ENCODE measurements around the gene RANBP3.

Gene RANBP3

GRCh38 chr19:5953030-5953589 lies 24.8 kb downstream of the RANBP3 start:
- H3K18ac ChIP-seq (ENCODE audit: low read length), result no peak overlapping the region
- no peaks in the 10 kb centered on the region for H3K79me2 ChIP-seq (ENCODE audit: control insufficient read depth, insufficient read depth, low read length, poor library complexity)
- H2AK5ac ChIP-seq (ENCODE audit: low read length), result no peak overlapping the region
- peaks cover 9 to 22% of the 10 kb centered on the region in 2 experiments for H3K36me3 ChIP-seq (ENCODE audit: control insufficient read depth in 1 of 2, insufficient read depth in 2 of 2, low read length in 2 of 2)
- H3K23ac ChIP-seq (ENCODE audit: low read length), result no peak overlapping the region
- no peak overlapping the region for H3K4ac ChIP-seq (ENCODE audit: low read depth, low read length)
- no peak overlapping the region for H4K91ac ChIP-seq (ENCODE audit: low read depth, low read length)
- H3K14ac ChIP-seq (ENCODE audit: low read length), result no peak overlapping the region
- H4K12ac ChIP-seq (ENCODE audit: low read depth, low read length), result no peak overlapping the region
- no peak overlapping the region for H2BK12ac ChIP-seq (ENCODE audit: low read length)
- H2AFZ ChIP-seq (ENCODE audit: insufficient read depth, low read length, poor library complexity), result no peak overlapping the region
- no CpG with 5 or more reads among the region's 5 CpGs for WGBS (ENCODE audit: extremely low coverage, insufficient coverage, insufficient read length)
- no peak overlapping the region for H3K27ac ChIP-seq (ENCODE audit: low read depth, low read length)
- no peaks in the 10 kb centered on the region for H3K79me1 ChIP-seq (ENCODE audit: low read length)
- H2BK5ac ChIP-seq (ENCODE audit: low read depth, low read length, poor library complexity), result no peak overlapping the region
- H3K4me2 ChIP-seq (ENCODE audit: low read length), result no peak overlapping the region
- no peak for DNase-seq
- no peak overlapping the region for H2BK120ac ChIP-seq (ENCODE audit: insufficient read depth, low read length, poor library complexity)
- no peak overlapping the region for H4K8ac ChIP-seq (ENCODE audit: low read depth, low read length)
- no peaks in the 10 kb centered on the region for H3K27me3 ChIP-seq (ENCODE audit: insufficient read depth, low read length)
- H3K4me3 ChIP-seq (ENCODE audit: low read depth, low read length), result no peak overlapping the region
- H3K9me3 ChIP-seq (ENCODE audit: insufficient read depth, low read depth, low read length), result no peaks in the 10 kb centered on the region
- peaks cover 5 to 16% of the 10 kb centered on the region in 2 experiments for H3K4me1 ChIP-seq (ENCODE audit: control insufficient read depth in 1 of 2, insufficient read depth in 2 of 2, low read length in 2 of 2)
- no peak overlapping the region for H3K9ac ChIP-seq (ENCODE audit: low read length)

- H3K4me3 ChIP-seq (ENCODE audit: low read depth, low read length), result no peak overlapping the region
- no peaks in the 10 kb centered on the region for H3K79me2 ChIP-seq (ENCODE audit: control insufficient read depth, insufficient read depth, low read length, poor library complexity)
- H3K4ac ChIP-seq (ENCODE audit: low read depth, low read length), result no peak overlapping the region
- no peak overlapping the region for H3K27ac ChIP-seq (ENCODE audit: low read depth, low read length)
- H2BK120ac ChIP-seq (ENCODE audit: insufficient read depth, low read length, poor library complexity), result no peak overlapping the region
- H3K79me1 ChIP-seq (ENCODE audit: low read length), result no peaks in the 10 kb centered on the region
- H2AK5ac ChIP-seq (ENCODE audit: low read length), result no peak overlapping the region
- H3K4me2 ChIP-seq (ENCODE audit: low read length), result no peak overlapping the region
- no peak overlapping the region for H3K9ac ChIP-seq (ENCODE audit: low read length)
- H3K36me3 ChIP-seq (ENCODE audit: control insufficient read depth in 1 of 2, insufficient read depth in 2 of 2, low read length in 2 of 2), result peaks cover 9 to 22% of the 10 kb centered on the region in 2 experiments
- H2AFZ ChIP-seq (ENCODE audit: insufficient read depth, low read length, poor library complexity), result no peak overlapping the region
- H3K27me3 ChIP-seq (ENCODE audit: insufficient read depth, low read length), result no peaks in the 10 kb centered on the region
- no peak overlapping the region for H2BK12ac ChIP-seq (ENCODE audit: low read length)
- no peaks in the 10 kb centered on the region for H3K9me3 ChIP-seq (ENCODE audit: insufficient read depth, low read depth, low read length)
- peaks cover 8 to 17% of the 10 kb centered on the region in 2 experiments for H3K4me1 ChIP-seq (ENCODE audit: control insufficient read depth in 1 of 2, insufficient read depth in 2 of 2, low read length in 2 of 2)
- WGBS (ENCODE audit: extremely low coverage, insufficient coverage, insufficient read length), result no CpG with 5 or more reads among the region's 18 CpGs
- no peak overlapping the region for H3K18ac ChIP-seq (ENCODE audit: low read length)
- no peak for DNase-seq
- H3K14ac ChIP-seq (ENCODE audit: low read length), result no peak overlapping the region
- H4K12ac ChIP-seq (ENCODE audit: low read depth, low read length), result no peak overlapping the region
- no peak overlapping the region for H4K8ac ChIP-seq (ENCODE audit: low read depth, low read length)
- no peak overlapping the region for H3K23ac ChIP-seq (ENCODE audit: low read length)
- no peak overlapping the region for H4K91ac ChIP-seq (ENCODE audit: low read depth, low read length)
- H2BK5ac ChIP-seq (ENCODE audit: low read depth, low read length, poor library complexity), result no peak overlapping the region
Measured at GRCh38 chr19:5952193-5953029, 25.5 kb downstream of the RANBP3 start.

GRCh38 chr19:5951338-5951861 lies 26.5 kb downstream of the RANBP3 start:
- no peak overlapping the region for H2AK5ac ChIP-seq (ENCODE audit: low read length)
- no CpG with 5 or more reads among the region's 19 CpGs for WGBS (ENCODE audit: extremely low coverage, insufficient coverage, insufficient read length)
- H3K79me1 ChIP-seq (ENCODE audit: low read length), result no peaks in the 10 kb centered on the region
- H3K79me2 ChIP-seq (ENCODE audit: control insufficient read depth, insufficient read depth, low read length, poor library complexity), result no peaks in the 10 kb centered on the region
- H4K12ac ChIP-seq (ENCODE audit: low read depth, low read length), result no peak overlapping the region
- peaks cover 9 to 22% of the 10 kb centered on the region in 2 experiments for H3K36me3 ChIP-seq (ENCODE audit: control insufficient read depth in 1 of 2, insufficient read depth in 2 of 2, low read length in 2 of 2)
- H3K4me2 ChIP-seq (ENCODE audit: low read length), result no peak overlapping the region
- no peak overlapping the region for H2BK5ac ChIP-seq (ENCODE audit: low read depth, low read length, poor library complexity)
- no peak overlapping the region for H3K14ac ChIP-seq (ENCODE audit: low read length)
- no peak overlapping the region for H2BK12ac ChIP-seq (ENCODE audit: low read length)
- no peaks in the 10 kb centered on the region for H3K27me3 ChIP-seq (ENCODE audit: insufficient read depth, low read length)
- no peak overlapping the region for H3K4me3 ChIP-seq (ENCODE audit: low read depth, low read length)
- H3K4ac ChIP-seq (ENCODE audit: low read depth, low read length), result peak overlapping the region; percentile 27
- DNase-seq, result no peak
- H2BK120ac ChIP-seq (ENCODE audit: insufficient read depth, low read length, poor library complexity), result no peak overlapping the region
- H2AFZ ChIP-seq (ENCODE audit: insufficient read depth, low read length, poor library complexity), result no peak overlapping the region
- H3K4me1 ChIP-seq (ENCODE audit: control insufficient read depth in 1 of 2, insufficient read depth in 2 of 2, low read length in 2 of 2), result peaks cover 8 to 18% of the 10 kb centered on the region in 2 experiments
- no peak overlapping the region for H3K27ac ChIP-seq (ENCODE audit: low read depth, low read length)
- no peak overlapping the region for H3K23ac ChIP-seq (ENCODE audit: low read length)
- H3K9ac ChIP-seq (ENCODE audit: low read length), result no peak overlapping the region
- H4K8ac ChIP-seq (ENCODE audit: low read depth, low read length), result no peak overlapping the region
- H3K9me3 ChIP-seq (ENCODE audit: insufficient read depth, low read depth, low read length), result no peaks in the 10 kb centered on the region
- H4K91ac ChIP-seq (ENCODE audit: low read depth, low read length), result no peak overlapping the region
- H3K18ac ChIP-seq (ENCODE audit: low read length), result peak overlapping the region; percentile 54

GRCh38 chr19:5950741-5951140 lies 27.2 kb downstream of the RANBP3 start:
- no peak overlapping the region for H4K12ac ChIP-seq (ENCODE audit: low read depth, low read length)
- H3K4me1 ChIP-seq (ENCODE audit: control insufficient read depth in 1 of 2, insufficient read depth in 2 of 2, low read length in 2 of 2), result peaks cover 8 to 18% of the 10 kb centered on the region in 2 experiments
- no peak overlapping the region for H3K9ac ChIP-seq (ENCODE audit: low read length)
- no peak overlapping the region for H2AK5ac ChIP-seq (ENCODE audit: low read length)
- H3K4me2 ChIP-seq (ENCODE audit: low read length), result no peak overlapping the region
- no peak overlapping the region for H2BK12ac ChIP-seq (ENCODE audit: low read length)
- no peak overlapping the region for H3K4ac ChIP-seq (ENCODE audit: low read depth, low read length)
- no peak for DNase-seq
- no peaks in the 10 kb centered on the region for H3K27me3 ChIP-seq (ENCODE audit: insufficient read depth, low read length)
- H4K8ac ChIP-seq (ENCODE audit: low read depth, low read length), result no peak overlapping the region
- peaks cover 11 to 25% of the 10 kb centered on the region in 2 experiments for H3K36me3 ChIP-seq (ENCODE audit: control insufficient read depth in 1 of 2, insufficient read depth in 2 of 2, low read length in 2 of 2)
- H2AFZ ChIP-seq (ENCODE audit: insufficient read depth, low read length, poor library complexity), result no peak overlapping the region
- no peak overlapping the region for H2BK120ac ChIP-seq (ENCODE audit: insufficient read depth, low read length, poor library complexity)
- no peaks in the 10 kb centered on the region for H3K79me1 ChIP-seq (ENCODE audit: low read length)
- H3K23ac ChIP-seq (ENCODE audit: low read length), result no peak overlapping the region
- H3K14ac ChIP-seq (ENCODE audit: low read length), result no peak overlapping the region
- no peak overlapping the region for H3K4me3 ChIP-seq (ENCODE audit: low read depth, low read length)
- no CpG with 5 or more reads among the region's 3 CpGs for WGBS (ENCODE audit: extremely low coverage, insufficient coverage, insufficient read length)
- H3K9me3 ChIP-seq (ENCODE audit: insufficient read depth, low read depth, low read length), result no peaks in the 10 kb centered on the region
- H2BK5ac ChIP-seq (ENCODE audit: low read depth, low read length, poor library complexity), result no peak overlapping the region
- H4K91ac ChIP-seq (ENCODE audit: low read depth, low read length), result no peak overlapping the region
- H3K18ac ChIP-seq (ENCODE audit: low read length), result no peak overlapping the region
- H3K79me2 ChIP-seq (ENCODE audit: control insufficient read depth, insufficient read depth, low read length, poor library complexity), result no peaks in the 10 kb centered on the region
- H3K27ac ChIP-seq (ENCODE audit: low read depth, low read length), result no peak overlapping the region

Measured in trophoblast cell (in vitro differentiated cells and primary cell).